Osteocyte (in vitro differentiated cells): ENCODE measurements around the gene SHROOM3. TPM values are rescaled to one million over a fixed set of nuclear protein-coding genes. Genes with fewer than 3 reads are reported as not detected.
A peak's percentile ranks its signal among the peaks of the same experiment; 100 is the strongest.

Source experiments
- DNase-seq: peaks from one replicate; pipeline ENCODE4 v3.0.0; 2021; ENCODE audit warnings: mixed read lengths; ENCODE audit not compliant: unreplicated experiment; ENCODE audit errors: extremely low spot score
- H3K27ac Mint-ChIP-seq: one replicate; pipeline ENCODE4 v1.8.0; 2021; ENCODE audit warnings: mild to moderate bottlenecking, mixed read lengths; ENCODE audit not compliant: unreplicated experiment
- H3K27me3 Mint-ChIP-seq: one replicate; pipeline ENCODE4 v1.8.0; 2021; ENCODE audit warnings: mixed read lengths; ENCODE audit not compliant: unreplicated experiment
- H3K36me3 Mint-ChIP-seq: one replicate; pipeline ENCODE4 v1.8.0; 2021; ENCODE audit warnings: mixed read lengths; ENCODE audit not compliant: unreplicated experiment
- H3K4me1 Mint-ChIP-seq: one replicate; pipeline ENCODE4 v1.8.0; 2021; ENCODE audit warnings: mixed read lengths; ENCODE audit not compliant: unreplicated experiment
- H3K4me3 Mint-ChIP-seq: one replicate; pipeline ENCODE4 v1.8.0; 2021; ENCODE audit warnings: mild to moderate bottlenecking, moderate library complexity, mixed read lengths; ENCODE audit not compliant: unreplicated experiment
- H3K9me3 Mint-ChIP-seq: one replicate; pipeline ENCODE4 v1.8.0; 2021; ENCODE audit warnings: mixed read lengths; ENCODE audit not compliant: unreplicated experiment
- CTCF ChIP-seq: fragments of 200-600 bp; sonication (generic); IDR thresholded peaks from 2 replicates; pipeline ENCODE4 v1.5.0; 2021; ENCODE audit warnings: antibody characterized with exemption, mild to moderate bottlenecking, moderate library complexity
- total RNA-seq: library from RNA; stranded (reverse); gene quantifications from 2 replicates; pipeline ENCODE4 v1.2.1, GENCODE V29; 2021

The SHROOM3 gene
- total RNA-seq, 1 donor from 2014 or later, result 4.8 TPM

GRCh38 chr4:76589402-76589801 lies 154.4 kb downstream of the SHROOM3 start:
- Mint-ChIP-seq H3K4me3 (no peak overlapping the region), H3K36me3 (no peaks in the 10 kb centered on the region), H3K27me3 (no peaks in the 10 kb centered on the region), H3K9me3 (no peaks in the 10 kb centered on the region), H3K27ac (peak overlapping the region; percentile 93), H3K4me1 (peaks cover 61% of the 10 kb centered on the region)
- no peak for TF ChIP-seq CTCF
- DNase-seq, result no peak

DNA sequence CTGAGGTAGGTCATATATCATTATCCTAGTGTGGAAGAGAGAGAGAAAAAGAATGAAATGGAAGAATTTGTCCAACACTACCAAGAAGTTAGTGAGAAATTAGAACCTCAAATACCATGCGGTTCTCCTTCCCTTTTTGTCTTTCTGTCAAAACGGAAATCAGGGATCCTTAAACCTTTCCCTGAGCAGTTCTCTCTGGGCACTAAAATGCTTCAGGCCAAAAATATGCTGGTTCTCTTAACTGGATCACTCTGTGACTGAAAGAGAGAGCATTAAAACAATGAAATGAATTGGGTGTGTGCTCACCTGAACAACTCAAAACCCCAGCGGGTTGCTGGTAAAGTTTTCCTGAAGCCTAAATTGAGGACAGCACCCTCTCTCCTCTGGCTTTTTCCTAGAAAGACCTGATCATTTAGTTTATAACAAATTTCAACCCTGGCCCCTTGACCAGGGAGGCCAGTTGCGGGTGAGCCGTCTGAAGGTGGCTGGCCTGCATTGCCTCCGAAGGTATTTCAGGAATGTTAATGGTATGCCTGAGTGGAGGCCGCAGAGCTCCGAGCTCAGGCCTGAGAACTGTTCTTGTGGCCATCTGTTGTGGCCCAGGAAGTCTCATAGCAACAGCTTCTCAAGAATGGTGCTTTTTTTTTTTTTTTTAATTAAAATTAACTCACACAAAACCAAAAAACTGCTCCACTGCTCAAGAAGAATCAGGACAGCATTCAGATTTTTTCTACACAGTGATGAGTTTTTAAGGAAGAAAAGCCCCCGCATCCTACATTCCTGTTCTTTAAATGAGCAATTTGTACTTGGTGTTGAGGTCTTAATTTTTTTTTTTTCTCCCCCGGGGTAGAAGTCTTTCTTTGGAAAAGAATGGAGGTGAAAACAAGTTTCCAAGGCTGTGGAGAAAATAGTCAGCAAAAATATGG lies 155.1 kb downstream of the SHROOM3 start:
- Mint-ChIP-seq H3K27ac (peak overlapping the region; percentile 93), H3K36me3 (no peaks in the 10 kb centered on the region), H3K4me3 (peak overlapping the region; percentile 4), H3K9me3 (no peaks in the 10 kb centered on the region), H3K4me1 (peaks cover 53% of the 10 kb centered on the region), H3K27me3 (no peaks in the 10 kb centered on the region)
- no peak for TF ChIP-seq CTCF
- peak; percentile 87 for DNase-seq

DNA sequence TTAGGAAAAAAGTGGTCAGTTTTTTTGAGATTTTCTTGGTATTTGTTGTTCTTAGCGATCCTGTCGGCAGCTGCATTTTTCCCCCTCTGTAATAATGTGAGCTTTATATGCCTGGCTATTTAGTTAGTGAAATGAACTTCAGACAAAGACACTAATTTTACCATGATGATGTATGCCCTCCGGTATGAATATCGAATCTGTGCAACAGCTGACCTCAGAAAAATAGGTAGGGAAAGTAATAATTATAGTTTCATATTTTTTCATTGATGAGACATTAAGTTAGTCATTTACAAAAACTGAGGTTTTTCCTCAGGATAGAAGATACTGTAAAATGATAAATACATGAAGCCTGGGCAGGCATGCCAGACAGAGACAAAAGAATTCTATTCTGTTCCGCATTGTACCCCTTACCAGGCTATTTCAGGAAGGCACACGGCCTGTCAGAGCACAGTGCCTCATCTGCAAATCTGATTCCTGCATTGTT lies 155.8 kb downstream of the SHROOM3 start:
- H3K4me3 Mint-ChIP-seq, result peak overlapping the region; percentile 4

DNA sequence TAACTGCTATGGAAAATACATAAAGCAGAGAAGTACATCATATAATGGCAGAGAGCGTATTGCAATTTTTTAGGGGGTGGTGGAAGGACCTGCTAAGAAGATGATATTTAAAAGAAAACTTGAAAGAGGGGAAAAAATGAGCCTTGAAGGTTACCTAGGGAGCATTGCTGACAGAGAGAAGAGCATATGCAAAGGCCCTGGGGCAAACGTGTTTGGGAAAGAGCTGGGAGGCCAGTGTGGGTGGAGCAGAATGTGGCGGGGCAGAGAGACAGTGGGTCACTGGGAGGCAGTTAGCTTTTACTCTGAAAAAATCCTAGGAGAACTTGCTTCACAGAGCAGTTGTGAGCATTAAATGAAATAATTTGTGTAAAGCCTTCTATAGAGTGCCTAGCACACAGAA lies 157.0 kb downstream of the SHROOM3 start:
- Mint-ChIP-seq H3K4me1 (peaks cover 39% of the 10 kb centered on the region), H3K9me3 (no peaks in the 10 kb centered on the region)
- TF ChIP-seq CTCF, result no peak

More for the DNA sequence above, 155.8 kb downstream of the SHROOM3 start:
- no peak for TF ChIP-seq CTCF
- H3K9me3 Mint-ChIP-seq, result no peaks in the 10 kb centered on the region
- H3K27ac Mint-ChIP-seq, result peak overlapping the region; percentile 93
- H3K27me3 Mint-ChIP-seq, result no peaks in the 10 kb centered on the region
- no peaks in the 10 kb centered on the region for H3K36me3 Mint-ChIP-seq
- no peak for DNase-seq
- peaks cover 46% of the 10 kb centered on the region for H3K4me1 Mint-ChIP-seq

DNA sequence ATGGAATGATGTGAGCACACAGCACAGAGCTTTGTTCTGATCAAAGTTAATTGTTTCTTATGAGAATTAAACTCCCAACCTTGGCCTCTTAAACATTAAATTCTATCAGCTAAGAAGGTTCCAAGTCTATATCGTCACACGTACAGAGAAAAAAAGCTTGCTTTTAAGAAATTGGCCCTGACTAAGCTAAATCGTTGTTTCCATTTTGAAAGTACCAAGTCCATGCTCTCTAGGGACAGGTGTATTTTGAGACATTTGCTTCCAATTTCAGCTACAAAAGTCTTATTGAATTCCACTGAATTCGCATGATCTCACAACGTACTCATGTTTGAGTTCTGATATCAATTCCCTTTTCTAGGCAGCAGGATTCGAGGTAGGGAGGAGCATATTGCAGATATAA lies 157.4 kb downstream of the SHROOM3 start:
- Mint-ChIP-seq H3K4me3 (no peak overlapping the region), H3K27me3 (no peaks in the 10 kb centered on the region), H3K9me3 (no peaks in the 10 kb centered on the region), H3K27ac (no peak overlapping the region), H3K36me3 (no peaks in the 10 kb centered on the region), H3K4me1 (peaks cover 38% of the 10 kb centered on the region)
- TF ChIP-seq CTCF, result no peak
- DNase-seq, result no peak

More for the DNA sequence above, 157.0 kb downstream of the SHROOM3 start:
- Mint-ChIP-seq H3K27me3 (no peaks in the 10 kb centered on the region), H3K36me3 (no peaks in the 10 kb centered on the region), H3K4me3 (no peak overlapping the region), H3K27ac (peak overlapping the region; percentile 93)
- DNase-seq, result no peak
